HepG2 (cell line): ENCODE measurements around the gene CCDC38. TPM values are rescaled to one million over a fixed set of nuclear protein-coding genes. Genes with fewer than 3 reads are reported as not detected.

Experiments
- ATAC-seq: fragments of 200-7000 bp; cut with Tn5 transposase; 3 replicates; pipeline ENCODE4 v1.9.1; 2020; ENCODE audit warnings: mild to moderate bottlenecking, moderate library complexity
- BruUV-seq: library from RNA; stranded (reverse); fragments of 400-500 nt; replicated peaks from 2 replicates; lab custom pipeline; 2021; lab: Mats Ljungman, UMichigan
- CTCF ChIA-PET: fragments of 300-600 bp; formaldehyde crosslinking; extraction: SDS; loops from one replicate; lab custom pipeline; 2021; ENCODE audit warnings: low total read pairs, inconsistent platforms, low intra/inter-chr PET ratio; lab: Yijun Ruan, JAX
- POLR2A ChIA-PET: fragments of 350-600 bp; sonication (Branson Sonifier 250); formaldehyde crosslinking; loops from one replicate; lab custom pipeline; 2020; ENCODE audit warnings: antibody characterized with exemption, inconsistent platforms; lab: Yijun Ruan, JAX
- DNase-seq: peaks from one replicate; pipeline ENCODE4 v3.0.0-alpha.2; 2015; ENCODE audit warnings: low spot score
- FAIRE-seq: peaks from 3 replicates; lab custom pipeline; 2011; peaks lifted over from hg19 to GRCh38; lab: Jason Lieb, UNC
- H2AFZ ChIP-seq: one replicate; pipeline ENCODE4 v1.6.1; 2011; ENCODE audit warnings: low read length, inconsistent platforms
- H3K27ac ChIP-seq: fragments of 300-600 bp; 3 replicates; pipeline ENCODE4 v1.8.0; 2011; ENCODE audit warnings: mixed run types, mild to moderate bottlenecking, mixed read lengths, low read length, inconsistent platforms; ENCODE audit not compliant: insufficient read depth; ENCODE audit errors: extremely low read length
- H3K27me3 ChIP-seq, 2 experiments: fragments of 200-600 bp in 1 of 2; 2 replicates in 1 of 2; 3 replicates in 1 of 2; pipeline versions ENCODE4 v1.6.0 to v1.8.0; 2011; ENCODE audit warnings: low read length in 2 of 2, mild to moderate bottlenecking in 2 of 2, moderate library complexity in 2 of 2, inconsistent platforms in 1 of 2; ENCODE audit not compliant: insufficient read depth in 2 of 2, control insufficient read depth in 1 of 2
- H3K36me3 ChIP-seq, 2 experiments: fragments of 200-600 bp in 1 of 2; replicated peaks in 1 of 2; 2 replicates in 1 of 2; 3 replicates in 1 of 2; pipeline versions ENCODE4 v1.5.1 to v1.8.0; 2011; ENCODE audit warnings: low read length in 2 of 2, inconsistent platforms in 1 of 2; ENCODE audit not compliant: insufficient read depth in 2 of 2, control insufficient read depth in 1 of 2
- H3K4me1 ChIP-seq: 2 replicates; pipeline ENCODE4 v1.5.1; 2012; ENCODE audit warnings: low read length, inconsistent platforms; ENCODE audit not compliant: insufficient read depth
- H3K4me2 ChIP-seq: 2 replicates; pipeline ENCODE4 v1.6.0; 2011; ENCODE audit warnings: low read depth, low read length, inconsistent platforms
- H3K4me3 ChIP-seq, 3 experiments: fragments of 200-600 bp in 1 of 3; sonication (generic), shearing (Covaris generic) in 1 of 3; replicated peaks in 1 of 3; 2 replicates each; pipeline ENCODE4 v1.5.1; 2011 to 2016; ENCODE audit warnings: low read length in 3 of 3, inconsistent platforms in 2 of 3, low read depth in 2 of 3, mild to moderate bottlenecking in 2 of 3, control low read depth in 1 of 3, mixed read lengths in 1 of 3; ENCODE audit not compliant: insufficient read depth in 1 of 3
- H3K79me2 ChIP-seq: one replicate; pipeline ENCODE4 v1.6.1; 2011; ENCODE audit warnings: low read length, inconsistent platforms; ENCODE audit not compliant: insufficient read depth
- H3K9ac ChIP-seq: 2 replicates; pipeline ENCODE4 v1.6.0; 2011; ENCODE audit warnings: mild to moderate bottlenecking, low read depth, low read length, inconsistent platforms; ENCODE audit not compliant: insufficient read depth
- H3K9me3 ChIP-seq: 2 replicates; pipeline ENCODE4 v1.5.1; 2012; ENCODE audit warnings: mild to moderate bottlenecking, low read length
- H4K20me1 ChIP-seq: 2 replicates; pipeline ENCODE4 v1.6.0; 2011; ENCODE audit warnings: inconsistent platforms, mild to moderate bottlenecking, low read length, moderate library complexity; ENCODE audit not compliant: insufficient read depth
- BHLHE40 ChIP-seq: IDR thresholded peaks from 2 replicates; pipeline ENCODE4 v1.6.1; 2011; ENCODE audit warnings: low read length, improper control_type of control experiment
- MAFF ChIP-seq: IDR thresholded peaks from 2 replicates; pipeline ENCODE4 v1.6.1; 2011; ENCODE audit warnings: low read depth, low read length, improper control_type of control experiment
- SP2 ChIP-seq: sonication (generic); formaldehyde crosslinking; IDR thresholded peaks from 2 replicates; pipeline ENCODE4 v1.5.1; 2020; ENCODE audit warnings: mild to moderate bottlenecking, missing genetic modification reagents
- TOPORS ChIP-seq: sonication (generic); formaldehyde crosslinking; IDR thresholded peaks from 2 replicates; pipeline ENCODE4 v1.8.0; 2023; ENCODE audit warnings: mild to moderate bottlenecking, missing genetic modification reagents
- ZBTB42 ChIP-seq: sonication (generic); formaldehyde crosslinking; IDR thresholded peaks from 2 replicates; pipeline ENCODE4 v1.5.0; 2020; ENCODE audit warnings: mild to moderate bottlenecking, missing genetic modification reagents
- ZMYM3 ChIP-seq: sonication (generic); formaldehyde crosslinking; IDR thresholded peaks from 2 replicates; pipeline ENCODE4 v1.5.1; 2020; ENCODE audit warnings: mild to moderate bottlenecking, missing genetic modification reagents
- ZNF142 ChIP-seq: sonication (generic); formaldehyde crosslinking; IDR thresholded peaks from 2 replicates; pipeline ENCODE4 v1.4.0; 2020; ENCODE audit warnings: missing genetic modification reagents
- ZNF850 ChIP-seq: sonication (generic); formaldehyde crosslinking; conservative IDR thresholded peaks from 2 replicates; pipeline ENCODE4 v1.9.0; 2021; ENCODE audit warnings: mild to moderate bottlenecking, missing genetic modification reagents
- WGBS: methylation state at CpG from one replicate; pipeline ENCODE4 v1.1.6; 2017; ENCODE audit warnings: low lambda C conversion rate; 5-methylcytosine and 5-hydroxymethylcytosine counted together
- in situ Hi-C: cut with HindIII; loops from 2 replicates; pipeline ENCODE4 v1.10.0; 2017; ENCODE audit warnings: low pct_unique_long_range_greater_than_20kb; ENCODE audit not compliant: extremely low pct_ligation_motif_present
- intact Hi-C: fragments of 100-400 bp; cut with micrococcal nuclease; formaldehyde crosslinking; loops from one replicate; pipeline ENCODE4 v1.10.0; 2022; ENCODE audit not compliant: unreplicated experiment
- polyA plus RNA-seq, 8 experiments: library from polyadenylated mRNA; depleted of rRNA in 3 of 8; stranded (reverse) in 7 of 8; unstranded in 1 of 8; fragments of >200 nt; fragmentation: Illumina TruSeq in 4 of 8; extraction: Trizol in 4 of 8; gene quantifications; 2 replicates each; pipeline versions ENCODE4 v1.2.1 to v1.2.3, GENCODE V29; 2011 to 2016; ENCODE audit warnings: low read depth in 4 of 8, missing spikeins in 1 of 8, mixed read lengths in 1 of 8; ENCODE audit not compliant: insufficient read depth in 1 of 8
- total RNA-seq, 5 experiments: library from RNA; depleted of rRNA; stranded (reverse); fragments of >200 nt; fragmentation: Illumina TruSeq; extraction: Trizol; gene quantifications; 2 replicates each; pipeline ENCODE4 v1.2.3, GENCODE V29; 2016; ENCODE audit warnings: low read depth in 1 of 5
- TF ChIP-seq, protein P1 (sequence below): IDR thresholded peaks from 2 replicates; pipeline ENCODE4 v1.6.1; 2018; ENCODE audit warnings: missing genetic modification reagents
- TF ChIP-seq, protein P2 (sequence below): sonication (generic); formaldehyde crosslinking; IDR thresholded peaks from 2 replicates; pipeline ENCODE4 v1.4.0; 2020; ENCODE audit warnings: missing genetic modification reagents, borderline replicate concordance
- TF ChIP-seq, protein P3 (sequence below): sonication (generic); formaldehyde crosslinking; IDR thresholded peaks from 2 replicates; pipeline ENCODE4 v1.4.0; 2020; ENCODE audit warnings: missing genetic modification reagents

Gene CCDC38
- total and polyA plus RNA-seq, 2 of the 13 experiments (the other 11 are each of a cell fraction or from before 2014, with no cell fraction given), result 0.24 to 0.32 TPM

DNA sequence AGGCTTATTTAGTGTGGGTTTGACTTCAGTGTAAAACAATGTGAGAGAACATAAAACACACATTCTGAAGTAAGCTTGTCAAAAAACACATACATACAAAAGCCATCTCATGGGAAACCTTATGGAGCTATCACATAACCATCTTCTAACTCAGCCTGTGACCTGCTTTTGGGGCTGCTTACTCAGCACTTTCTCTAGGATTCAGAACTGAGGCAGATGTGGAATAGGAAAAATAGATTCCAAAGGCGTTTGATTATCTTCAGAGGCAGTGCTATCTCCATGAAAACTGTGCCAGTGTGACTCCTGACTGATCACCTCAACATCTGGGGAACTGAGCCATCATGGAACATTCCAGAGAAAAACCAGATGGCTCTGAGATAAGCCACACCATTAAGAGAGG lies 40.2 kb upstream of the CCDC38 start (continued):
- no peak for TF ChIP-seq ZBTB42 (CRISPR knock-in tag)

GRCh38 chr12:95980437-95980836 lies 38.0 kb upstream of the CCDC38 start:
- BruUV-seq, result no TSS peak
- peaks cover 55% of the 10 kb centered on the region for H3K4me1 ChIP-seq
- intact Hi-C loops (no loop called here), in situ Hi-C loops (loop anchor here (25.0 kb wide), 1 partner anchor 393 kb away; no protein-coding TSS in a partner anchor)
- FAIRE-seq (no peak), DNase-seq (no peak), ATAC-seq (no peak)
- 89% methylated on average over 4 of the region's 5 CpGs for WGBS
- no peak overlapping the region for H2AFZ ChIP-seq
- H3K4me3 ChIP-seq, result no peak overlapping the region
- H3K9me3 ChIP-seq, result no peaks in the 10 kb centered on the region
- no peak overlapping the region for H3K4me2 ChIP-seq
- POLR2A ChIA-PET, result interaction anchor here (1.0 kb wide), 1 partner anchor 8 kb away, joined by 3 read pairs; no protein-coding TSS in a partner anchor
- H3K79me2 ChIP-seq, result no peaks in the 10 kb centered on the region
- no peak overlapping the region for H3K27ac ChIP-seq
- CTCF ChIA-PET, result no interaction called here
- no peak overlapping the region for H3K9ac ChIP-seq
- H3K36me3 ChIP-seq, result no peaks in the 10 kb centered on the region
- H4K20me1 ChIP-seq, result no peaks in the 10 kb centered on the region
- no peaks in the 10 kb centered on the region for H3K27me3 ChIP-seq
- TF ChIP-seq TOPORS (no peak), MAFF (no peak), ZMYM3 (CRISPR knock-in tag) (no peak), ZNF850 (no peak), BHLHE40 (no peak), SP2 (CRISPR knock-in tag) (no peak), ZNF142 (CRISPR knock-in tag) (no peak)
- TF ChIP-seq, protein P1, sequence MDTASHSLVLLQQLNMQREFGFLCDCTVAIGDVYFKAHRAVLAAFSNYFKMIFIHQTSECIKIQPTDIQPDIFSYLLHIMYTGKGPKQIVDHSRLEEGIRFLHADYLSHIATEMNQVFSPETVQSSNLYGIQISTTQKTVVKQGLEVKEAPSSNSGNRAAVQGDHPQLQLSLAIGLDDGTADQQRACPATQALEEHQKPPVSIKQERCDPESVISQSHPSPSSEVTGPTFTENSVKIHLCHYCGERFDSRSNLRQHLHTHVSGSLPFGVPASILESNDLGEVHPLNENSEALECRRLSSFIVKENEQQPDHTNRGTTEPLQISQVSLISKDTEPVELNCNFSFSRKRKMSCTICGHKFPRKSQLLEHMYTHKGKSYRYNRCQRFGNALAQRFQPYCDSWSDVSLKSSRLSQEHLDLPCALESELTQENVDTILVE, result no peak
- TF ChIP-seq, protein P2, sequence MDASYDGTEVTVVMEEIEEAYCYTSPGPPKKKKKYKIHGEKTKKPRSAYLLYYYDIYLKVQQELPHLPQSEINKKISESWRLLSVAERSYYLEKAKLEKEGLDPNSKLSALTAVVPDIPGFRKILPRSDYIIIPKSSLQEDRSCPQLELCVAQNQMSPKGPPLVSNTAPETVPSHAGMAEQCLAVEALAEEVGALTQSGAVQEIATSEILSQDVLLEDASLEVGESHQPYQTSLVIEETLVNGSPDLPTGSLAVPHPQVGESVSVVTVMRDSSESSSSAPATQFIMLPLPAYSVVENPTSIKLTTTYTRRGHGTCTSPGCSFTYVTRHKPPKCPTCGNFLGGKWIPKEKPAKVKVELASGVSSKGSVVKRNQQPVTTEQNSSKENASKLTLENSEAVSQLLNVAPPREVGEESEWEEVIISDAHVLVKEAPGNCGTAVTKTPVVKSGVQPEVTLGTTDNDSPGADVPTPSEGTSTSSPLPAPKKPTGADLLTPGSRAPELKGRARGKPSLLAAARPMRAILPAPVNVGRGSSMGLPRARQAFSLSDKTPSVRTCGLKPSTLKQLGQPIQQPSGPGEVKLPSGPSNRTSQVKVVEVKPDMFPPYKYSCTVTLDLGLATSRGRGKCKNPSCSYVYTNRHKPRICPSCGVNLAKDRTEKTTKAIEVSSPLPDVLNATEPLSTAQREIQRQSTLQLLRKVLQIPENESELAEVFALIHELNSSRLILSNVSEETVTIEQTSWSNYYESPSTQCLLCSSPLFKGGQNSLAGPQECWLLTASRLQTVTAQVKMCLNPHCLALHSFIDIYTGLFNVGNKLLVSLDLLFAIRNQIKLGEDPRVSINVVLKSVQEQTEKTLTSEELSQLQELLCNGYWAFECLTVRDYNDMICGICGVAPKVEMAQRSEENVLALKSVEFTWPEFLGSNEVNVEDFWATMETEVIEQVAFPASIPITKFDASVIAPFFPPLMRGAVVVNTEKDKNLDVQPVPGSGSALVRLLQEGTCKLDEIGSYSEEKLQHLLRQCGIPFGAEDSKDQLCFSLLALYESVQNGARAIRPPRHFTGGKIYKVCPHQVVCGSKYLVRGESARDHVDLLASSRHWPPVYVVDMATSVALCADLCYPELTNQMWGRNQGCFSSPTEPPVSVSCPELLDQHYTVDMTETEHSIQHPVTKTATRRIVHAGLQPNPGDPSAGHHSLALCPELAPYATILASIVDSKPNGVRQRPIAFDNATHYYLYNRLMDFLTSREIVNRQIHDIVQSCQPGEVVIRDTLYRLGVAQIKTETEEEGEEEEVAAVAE (CRISPR knock-in tag), result no peak
- TF ChIP-seq, protein P3, sequence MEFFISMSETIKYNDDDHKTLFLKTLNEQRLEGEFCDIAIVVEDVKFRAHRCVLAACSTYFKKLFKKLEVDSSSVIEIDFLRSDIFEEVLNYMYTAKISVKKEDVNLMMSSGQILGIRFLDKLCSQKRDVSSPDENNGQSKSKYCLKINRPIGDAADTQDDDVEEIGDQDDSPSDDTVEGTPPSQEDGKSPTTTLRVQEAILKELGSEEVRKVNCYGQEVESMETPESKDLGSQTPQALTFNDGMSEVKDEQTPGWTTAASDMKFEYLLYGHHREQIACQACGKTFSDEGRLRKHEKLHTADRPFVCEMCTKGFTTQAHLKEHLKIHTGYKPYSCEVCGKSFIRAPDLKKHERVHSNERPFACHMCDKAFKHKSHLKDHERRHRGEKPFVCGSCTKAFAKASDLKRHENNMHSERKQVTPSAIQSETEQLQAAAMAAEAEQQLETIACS, result no peak
